Uterus (tissue), 4 donors: ENCODE measurements around the gene DCP1B. TPM values are rescaled to one million over a fixed set of nuclear protein-coding genes. Genes with fewer than 3 reads are reported as not detected.

Experiments used
- DNase-seq, 2 donors: peaks; one replicate each; pipeline ENCODE4 v3.0.0-alpha.2; 2019 to 2020
- H3K27ac ChIP-seq, 2 donors: fragments of 200-600 bp; sonication (generic); 1 replicate in 1 of 2; 2 replicates in 1 of 2; pipeline ENCODE4 v1.5.1; 2016 to 2018
- H3K27me3 ChIP-seq, 2 donors: fragments of 200-600 bp; sonication (generic); one replicate each; pipeline ENCODE4 v1.5.1; 2018 to 2019; ENCODE audit warnings: control low read depth in 1 of 2
- H3K36me3 ChIP-seq, 2 donors: fragments of 200-600 bp; sonication (generic); one replicate each; pipeline ENCODE4 v1.5.1; 2019; ENCODE audit warnings: control low read depth in 1 of 2
- H3K4me1 ChIP-seq, 2 donors: fragments of 200-600 bp; sonication (generic); one replicate each; pipeline ENCODE4 v1.5.1; 2018 to 2019; ENCODE audit warnings: control low read depth in 1 of 2
- H3K4me3 ChIP-seq, 2 donors: fragments of 200-600 bp; sonication (generic); 1 replicate in 1 of 2; 2 replicates in 1 of 2; pipeline ENCODE4 v1.5.1; 2018 to 2019; ENCODE audit warnings: mild to moderate bottlenecking in 1 of 2
- H3K9me3 ChIP-seq, 2 donors: fragments of 200-600 bp; sonication (generic); one replicate each; pipeline ENCODE4 v1.5.1; 2019; ENCODE audit warnings: control low read depth in 1 of 2
- POLR2A ChIP-seq, 2 donors: fragments of 450-650 bp; IDR thresholded peaks; one replicate each; pipeline ENCODE4 v1.6.1; 2016; ENCODE audit warnings: antibody characterized with exemption in 2 of 2, mild to moderate bottlenecking in 1 of 2, moderate library complexity in 1 of 2
- intact Hi-C: fragments of 100-400 bp; cut with DNase I; formaldehyde crosslinking; loops from one replicate; pipeline ENCODE4 v1.15.1; 2023; ENCODE audit warnings: low total_unique reads
- total RNA-seq, 4 donors: library from RNA; depleted of rRNA in 3 of 4; stranded (reverse); fragments of >200 nt in 3 of 4; gene quantifications; one replicate each; pipeline versions ENCODE4 v1.1.0 to v1.2.4, GENCODE V29; 2014 to 2023
- TF ChIP-seq, protein P1 (sequence below), 4 experiments: fragments of 200-600 bp in 2 of 4; fragments of 450-650 bp in 2 of 4; sonication (generic) in 2 of 4; IDR thresholded peaks; one replicate each; pipeline ENCODE4 v1.5.1; 2016 to 2019; ENCODE audit warnings: antibody characterized with exemption in 4 of 4, mild to moderate bottlenecking in 2 of 4, moderate library complexity in 1 of 4
- donor health status: DM: yes; HTN: yes; CAD: no.

DCP1B gene
- total RNA-seq, 4 donors from 2014 or later = 13.6 to 34.4 (median 20.7) TPM

DNA sequence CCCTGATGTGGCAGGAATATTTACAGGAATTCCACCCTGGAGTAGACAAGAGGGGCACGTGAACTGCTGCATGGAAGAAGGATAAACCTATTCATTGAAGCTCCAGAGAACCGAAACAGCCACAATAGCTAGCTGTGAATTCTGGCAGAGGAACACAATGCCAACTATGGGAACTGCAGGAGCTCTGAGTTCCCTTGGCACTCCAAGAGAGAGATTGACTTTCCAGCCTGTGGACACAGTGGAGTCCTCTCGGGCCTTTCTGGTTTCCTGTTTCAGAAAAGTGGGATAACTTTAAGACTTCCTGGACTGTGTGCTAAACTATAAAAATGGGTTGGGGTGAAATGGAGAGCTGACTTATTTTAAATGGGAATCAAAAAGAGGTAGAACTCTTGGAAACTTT lies 97.7 kb downstream of the DCP1B start:
- Histone ChIP-seq H3K4me3 (no peak overlapping the region), H3K4me1 (no peaks in the 10 kb centered on the region), H3K27ac (no peak overlapping the region), H3K27me3 (no peaks in the 10 kb centered on the region), H3K36me3 (no peaks in the 10 kb centered on the region), H3K9me3 (peaks cover 0 to 9% of the 10 kb centered on the region in 2 donors)
- no peak for TF ChIP-seq POLR2A (IDR thresholded peaks at IDR 0.05)
- TF ChIP-seq, protein P1, sequence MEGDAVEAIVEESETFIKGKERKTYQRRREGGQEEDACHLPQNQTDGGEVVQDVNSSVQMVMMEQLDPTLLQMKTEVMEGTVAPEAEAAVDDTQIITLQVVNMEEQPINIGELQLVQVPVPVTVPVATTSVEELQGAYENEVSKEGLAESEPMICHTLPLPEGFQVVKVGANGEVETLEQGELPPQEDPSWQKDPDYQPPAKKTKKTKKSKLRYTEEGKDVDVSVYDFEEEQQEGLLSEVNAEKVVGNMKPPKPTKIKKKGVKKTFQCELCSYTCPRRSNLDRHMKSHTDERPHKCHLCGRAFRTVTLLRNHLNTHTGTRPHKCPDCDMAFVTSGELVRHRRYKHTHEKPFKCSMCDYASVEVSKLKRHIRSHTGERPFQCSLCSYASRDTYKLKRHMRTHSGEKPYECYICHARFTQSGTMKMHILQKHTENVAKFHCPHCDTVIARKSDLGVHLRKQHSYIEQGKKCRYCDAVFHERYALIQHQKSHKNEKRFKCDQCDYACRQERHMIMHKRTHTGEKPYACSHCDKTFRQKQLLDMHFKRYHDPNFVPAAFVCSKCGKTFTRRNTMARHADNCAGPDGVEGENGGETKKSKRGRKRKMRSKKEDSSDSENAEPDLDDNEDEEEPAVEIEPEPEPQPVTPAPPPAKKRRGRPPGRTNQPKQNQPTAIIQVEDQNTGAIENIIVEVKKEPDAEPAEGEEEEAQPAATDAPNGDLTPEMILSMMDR (IDR thresholded peaks at IDR 0.05) = no peak
- DNase-seq = peak in 1 of 2 donors; percentile 1
- intact Hi-C loops = no loop called here

DNA sequence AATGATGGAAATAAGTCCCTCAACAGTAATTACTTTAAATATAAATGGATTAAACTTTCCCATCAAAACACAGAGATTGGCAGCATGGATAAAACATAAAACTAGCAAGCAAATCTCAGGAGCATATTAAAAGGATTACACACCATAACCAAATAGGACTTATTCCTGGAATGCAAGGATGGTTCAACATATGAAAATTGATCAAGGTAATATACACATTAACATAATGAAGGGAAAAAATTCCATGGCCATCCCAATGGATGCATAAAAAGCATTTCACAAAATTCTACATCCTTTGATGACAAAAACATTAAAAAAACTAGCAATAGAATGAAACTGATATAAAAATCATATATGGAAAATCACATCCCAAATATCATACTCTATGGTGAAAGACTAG lies 99.4 kb downstream of the DCP1B start:
- intact Hi-C loops = no loop called here
- Histone ChIP-seq H3K4me3 (no peak overlapping the region), H3K9me3 (peaks cover 0 to 9% of the 10 kb centered on the region in 2 donors), H3K4me1 (no peaks in the 10 kb centered on the region), H3K36me3 (no peaks in the 10 kb centered on the region), H3K27me3 (no peaks in the 10 kb centered on the region), H3K27ac (no peak overlapping the region)
- no peak for DNase-seq
- TF ChIP-seq, protein P1 (IDR thresholded peaks at IDR 0.05) = no peak
- no peak for TF ChIP-seq POLR2A (IDR thresholded peaks at IDR 0.05)

DNA sequence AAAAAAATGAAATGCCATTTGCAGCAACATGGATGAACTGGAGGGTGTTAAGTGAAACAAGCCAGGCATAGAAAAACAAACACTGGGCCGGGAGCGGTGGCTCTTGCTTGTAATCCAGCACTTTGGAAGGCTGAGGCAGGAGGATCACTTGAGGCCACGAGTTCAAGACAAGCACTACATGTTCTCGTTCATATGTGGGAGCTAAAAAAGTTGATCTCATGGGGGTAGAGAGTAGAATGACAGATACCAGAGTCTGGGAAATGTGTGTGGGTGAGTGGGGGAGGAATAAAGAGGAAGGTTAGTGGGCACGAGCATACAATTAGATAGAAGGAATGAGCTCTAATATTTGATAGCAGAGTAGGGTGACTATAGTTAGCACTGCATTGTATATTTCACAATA lies 107.3 kb downstream of the DCP1B start:
- H3K4me1 ChIP-seq = no peaks in the 10 kb centered on the region
- intact Hi-C loops = no loop called here
- no peaks in the 10 kb centered on the region for H3K9me3 ChIP-seq
- no peak overlapping the region for H3K27ac ChIP-seq
- H3K36me3 ChIP-seq = no peaks in the 10 kb centered on the region
- H3K4me3 ChIP-seq = no peak overlapping the region
- TF ChIP-seq, protein P1 (IDR thresholded peaks at IDR 0.05) = no peak
- DNase-seq = no peak
- H3K27me3 ChIP-seq = no peaks in the 10 kb centered on the region

Other genes with a start within 250 kb of the DCP1B start
- gene LRTM2, start 183.9 kb downstream of the DCP1B start, total RNA-seq = not detected
- 1 to 10 TPM in 3 of 4 donors, not detected in 1; 2.6 to 4.1 (median 4.0) TPM for gene CACNA2D4, start 85.8 kb downstream of the DCP1B start, total RNA-seq
- gene CACNA1C, start 48.5 kb upstream of the DCP1B start, total RNA-seq = 100 to 1,000 TPM in 1 of 4 donors, 10 to 100 TPM in 3; 15.9 to 121 (median 32.1) TPM